C4-2B (cell line): ENCODE measurements around the gene NEB.

Experiments used
- CTCF ChIP-seq: fragments of 450-650 bp; conservative IDR thresholded peaks from 2 replicates; pipeline ENCODE4 v1.5.1; 2017; ENCODE audit warnings: mild to moderate bottlenecking
- ZFX ChIP-seq: fragments of 450-650 bp; IDR thresholded peaks from 2 replicates; pipeline ENCODE4 v1.6.1; 2017

DNA sequence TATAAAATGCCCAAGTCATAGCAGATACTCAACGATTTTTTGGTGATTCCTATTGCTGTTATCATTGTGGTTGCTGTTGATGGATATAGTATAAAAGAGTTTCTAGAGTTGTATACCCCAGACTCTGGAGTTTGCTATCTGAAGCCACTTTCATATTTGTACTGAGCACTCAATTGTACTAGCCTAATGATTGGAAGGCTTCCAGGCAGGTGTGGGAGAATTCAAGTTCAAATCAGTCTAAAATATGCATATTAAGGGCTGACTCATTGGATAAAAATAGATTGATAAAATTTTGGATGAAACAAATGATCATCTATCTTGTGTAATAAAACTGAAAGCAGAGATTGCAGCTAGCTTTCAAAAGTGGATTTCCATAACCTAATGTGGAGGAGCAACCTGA is 122.9 kb downstream of the NEB start:
- no peak for TF ChIP-seq CTCF
- TF ChIP-seq ZFX: no peak
